ENCODE data around the gene NIPBL. TPM values are rescaled to one million over a fixed set of nuclear protein-coding genes. Genes with fewer than 3 reads are reported as not detected.

NIPBL gene
- total RNA-seq, 1 experiment from 2014 or later: 48.1 TPM

DNA sequence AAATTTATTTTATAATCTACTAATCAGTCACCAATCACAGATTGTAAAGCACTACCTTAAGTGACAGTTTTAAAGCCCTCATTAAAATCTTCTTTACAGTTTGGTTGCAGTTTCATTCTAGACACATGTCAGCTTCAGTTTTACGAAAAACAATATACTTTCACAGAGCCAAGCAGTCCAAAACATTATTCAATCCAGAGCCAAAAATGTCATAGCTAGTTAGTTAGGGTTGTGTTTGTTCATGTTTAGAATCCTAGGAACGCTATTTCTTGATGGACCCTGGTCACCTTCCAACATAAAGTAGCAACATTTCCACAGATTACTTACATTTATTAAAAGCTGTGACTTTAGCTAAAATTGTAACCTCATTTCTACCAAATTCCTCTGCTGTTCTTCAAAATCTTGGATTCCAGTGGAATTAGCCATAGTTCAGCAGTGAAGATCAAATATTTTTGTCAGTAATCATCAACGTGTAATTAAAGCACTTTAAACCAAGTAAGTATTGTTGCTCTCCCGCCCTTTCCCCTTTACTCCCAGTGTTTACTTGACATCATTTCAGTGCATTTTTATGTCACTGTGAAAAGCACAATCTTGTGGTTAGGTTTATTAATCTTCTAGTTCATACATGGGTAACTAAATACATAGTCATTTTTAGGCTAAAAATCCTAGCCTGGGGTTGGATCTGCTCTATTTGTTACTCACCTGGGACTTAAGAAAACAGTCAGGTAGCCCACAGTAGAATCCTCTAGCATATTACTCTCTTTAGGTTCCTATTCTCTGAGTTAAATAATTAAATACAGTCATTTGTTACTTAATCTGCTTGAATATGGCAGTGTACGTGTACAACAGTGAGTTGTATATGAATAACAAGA lies 74.3 kb downstream of the NIPBL start:
- H3K36me3 Mint-ChIP-seq (ENCODE audit: insufficient read depth, unreplicated experiment): no peaks in the 10 kb centered on the region
- H3K9me3 ChIP-seq: no peaks in the 10 kb centered on the region
- POLR2A ChIA-PET: interaction anchor here (0.6 kb wide), 1 partner anchor 243 kb away, joined by 3 read pairs; no protein-coding TSS in a partner anchor
- no peaks in the 10 kb centered on the region for H3K27me3 Mint-ChIP-seq (ENCODE audit: insufficient read depth, unreplicated experiment)
- H3K36me3 ChIP-seq (ENCODE audit: control insufficient read depth, insufficient read depth, low read length): no peaks in the 10 kb centered on the region
- no peaks in the 10 kb centered on the region for H3K27me3 ChIP-seq (replicated peaks; ENCODE audit: control insufficient read depth, insufficient read depth, low read length)
- DNase-seq: no peak
- BruUV-seq (replicated peaks): no TSS peak
- H3K4me1 Mint-ChIP-seq (ENCODE audit: low read depth, unreplicated experiment): peaks cover 42% of the 10 kb centered on the region
- no peak overlapping the region for H3K4me3 Mint-ChIP-seq (ENCODE audit: unreplicated experiment)
- intact Hi-C loops (cut with micrococcal nuclease; ENCODE audit: unreplicated experiment): no loop called here
- peaks cover 7% of the 10 kb centered on the region for H3K4me1 ChIP-seq
- H3K27ac Mint-ChIP-seq (ENCODE audit: unreplicated experiment): no peak overlapping the region
- no peak overlapping the region for H3K4me3 ChIP-seq (ENCODE audit: low read depth, low read length)
- no peaks in the 10 kb centered on the region for H3K9me3 Mint-ChIP-seq (ENCODE audit: unreplicated experiment)
- TF ChIP-seq, protein P1, sequence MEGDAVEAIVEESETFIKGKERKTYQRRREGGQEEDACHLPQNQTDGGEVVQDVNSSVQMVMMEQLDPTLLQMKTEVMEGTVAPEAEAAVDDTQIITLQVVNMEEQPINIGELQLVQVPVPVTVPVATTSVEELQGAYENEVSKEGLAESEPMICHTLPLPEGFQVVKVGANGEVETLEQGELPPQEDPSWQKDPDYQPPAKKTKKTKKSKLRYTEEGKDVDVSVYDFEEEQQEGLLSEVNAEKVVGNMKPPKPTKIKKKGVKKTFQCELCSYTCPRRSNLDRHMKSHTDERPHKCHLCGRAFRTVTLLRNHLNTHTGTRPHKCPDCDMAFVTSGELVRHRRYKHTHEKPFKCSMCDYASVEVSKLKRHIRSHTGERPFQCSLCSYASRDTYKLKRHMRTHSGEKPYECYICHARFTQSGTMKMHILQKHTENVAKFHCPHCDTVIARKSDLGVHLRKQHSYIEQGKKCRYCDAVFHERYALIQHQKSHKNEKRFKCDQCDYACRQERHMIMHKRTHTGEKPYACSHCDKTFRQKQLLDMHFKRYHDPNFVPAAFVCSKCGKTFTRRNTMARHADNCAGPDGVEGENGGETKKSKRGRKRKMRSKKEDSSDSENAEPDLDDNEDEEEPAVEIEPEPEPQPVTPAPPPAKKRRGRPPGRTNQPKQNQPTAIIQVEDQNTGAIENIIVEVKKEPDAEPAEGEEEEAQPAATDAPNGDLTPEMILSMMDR (IDR thresholded peaks at IDR 0.05; ENCODE audit: insufficient read depth in 1 of 2, low read depth in 1 of 2, low read length in 1 of 2, severe bottlenecking in 1 of 2, unreplicated experiment in 1 of 2): no peak
- CTCF ChIA-PET: no interaction called here

DNA sequence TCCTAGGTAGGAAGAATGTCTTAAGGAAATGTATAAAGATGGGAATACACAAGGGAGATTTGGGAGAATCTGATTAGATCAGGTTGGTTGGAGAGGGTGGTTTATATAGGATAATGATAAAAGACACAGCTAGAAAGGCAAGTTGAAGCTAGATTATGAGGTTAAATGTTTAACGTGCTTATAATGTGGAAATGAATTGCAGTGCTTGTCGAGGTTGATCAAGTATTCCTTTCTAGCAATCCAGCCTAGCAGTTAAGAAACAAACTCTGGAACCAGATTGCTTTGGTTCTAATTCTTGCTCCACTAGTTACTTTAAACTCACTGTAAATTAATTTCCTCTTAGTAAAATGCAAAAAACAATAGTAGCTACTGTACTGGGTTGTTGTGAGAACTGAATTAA lies 76.5 kb downstream of the NIPBL start:
- intact Hi-C loops (cut with micrococcal nuclease; ENCODE audit: unreplicated experiment): no loop called here
- CTCF ChIA-PET: no interaction called here
- Mint-ChIP-seq H3K36me3 (ENCODE audit: insufficient read depth, unreplicated experiment) (peaks cover 6% of the 10 kb centered on the region), H3K27me3 (ENCODE audit: insufficient read depth, unreplicated experiment) (no peaks in the 10 kb centered on the region), H3K9me3 (ENCODE audit: unreplicated experiment) (no peaks in the 10 kb centered on the region), H3K27ac (ENCODE audit: unreplicated experiment) (no peak overlapping the region), H3K4me1 (ENCODE audit: low read depth, unreplicated experiment) (peaks cover 36% of the 10 kb centered on the region), H3K4me3 (ENCODE audit: unreplicated experiment) (no peak overlapping the region)
- DNase-seq: no peak
- TF ChIP-seq, protein P1 (IDR thresholded peaks at IDR 0.05; ENCODE audit: insufficient read depth in 1 of 2, low read depth in 1 of 2, low read length in 1 of 2, severe bottlenecking in 1 of 2, unreplicated experiment in 1 of 2): no peak
- BruUV-seq (replicated peaks): no TSS peak
- Histone ChIP-seq H3K4me3 (ENCODE audit: low read depth, low read length) (no peak overlapping the region), H3K9me3 (no peaks in the 10 kb centered on the region), H3K27me3 (replicated peaks; ENCODE audit: control insufficient read depth, insufficient read depth, low read length) (no peaks in the 10 kb centered on the region), H3K4me1 (peaks cover 11% of the 10 kb centered on the region), H3K36me3 (ENCODE audit: control insufficient read depth, insufficient read depth, low read length) (no peaks in the 10 kb centered on the region)
- POLR2A ChIA-PET: no interaction called here

DNA sequence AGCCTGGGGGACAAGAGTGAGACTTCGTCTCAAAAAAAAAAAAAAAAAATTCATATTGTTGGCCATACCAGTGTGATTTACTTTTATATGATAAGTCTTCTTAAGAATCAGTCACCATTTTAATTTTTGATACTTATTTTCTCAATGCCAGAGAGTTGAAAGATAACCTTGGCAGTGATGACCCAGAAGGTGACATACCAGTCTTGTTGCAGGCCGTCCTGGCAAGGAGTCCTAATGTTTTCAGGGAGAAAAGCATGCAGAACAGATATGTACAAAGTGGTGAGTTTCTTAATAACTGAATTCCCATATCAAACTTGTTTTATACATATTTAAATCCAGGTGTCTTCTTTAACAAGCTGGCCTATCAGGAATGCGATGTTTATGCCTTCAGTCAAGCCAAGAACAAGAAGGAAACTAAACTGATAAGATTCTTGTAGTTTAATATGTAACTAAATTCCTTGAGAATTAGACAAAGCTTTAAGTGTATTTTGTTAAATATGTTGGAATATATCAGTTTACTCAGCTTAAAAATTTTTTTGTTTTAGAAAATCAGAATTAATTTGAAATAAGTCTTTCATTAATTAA lies 81.5 kb downstream of the NIPBL start:
- Histone ChIP-seq H3K4me3 (ENCODE audit: low read depth, low read length) (no peak overlapping the region), H3K36me3 (ENCODE audit: control insufficient read depth, insufficient read depth, low read length) (no peaks in the 10 kb centered on the region), H3K9me3 (no peaks in the 10 kb centered on the region), H3K4me1 (peaks cover 12% of the 10 kb centered on the region), H3K27me3 (replicated peaks; ENCODE audit: control insufficient read depth, insufficient read depth, low read length) (no peaks in the 10 kb centered on the region)
- no peak overlapping the region for H3K4me3 Mint-ChIP-seq (ENCODE audit: unreplicated experiment)
- no peaks in the 10 kb centered on the region for H3K9me3 Mint-ChIP-seq (ENCODE audit: unreplicated experiment)
- peaks cover 12% of the 10 kb centered on the region for H3K36me3 Mint-ChIP-seq (ENCODE audit: insufficient read depth, unreplicated experiment)
- H3K27ac Mint-ChIP-seq (ENCODE audit: unreplicated experiment): no peak overlapping the region
- no peak for DNase-seq
- POLR2A ChIA-PET: no interaction called here
- TF ChIP-seq, protein P1 (IDR thresholded peaks at IDR 0.05; ENCODE audit: insufficient read depth in 1 of 2, low read depth in 1 of 2, low read length in 1 of 2, severe bottlenecking in 1 of 2, unreplicated experiment in 1 of 2): no peak
- H3K4me1 Mint-ChIP-seq (ENCODE audit: low read depth, unreplicated experiment): peaks cover 8% of the 10 kb centered on the region
- intact Hi-C loops (cut with micrococcal nuclease; ENCODE audit: unreplicated experiment): no loop called here
- CTCF ChIA-PET: no interaction called here
- BruUV-seq (replicated peaks): no TSS peak
- H3K27me3 Mint-ChIP-seq (ENCODE audit: insufficient read depth, unreplicated experiment): no peaks in the 10 kb centered on the region

All from Caco-2 (cell line).